Measurements from ENCODE around the gene CASP12. TPM values are rescaled to one million over a fixed set of nuclear protein-coding genes. Genes with fewer than 3 reads are reported as not detected.

CASP12 gene
- total RNA-seq, 1 donor from 2014 or later, result not detected

- Mint-ChIP-seq H3K9me3 (ENCODE audit: low read depth) (no peaks in the 10 kb centered on the region), H3K27ac (ENCODE audit: unreplicated experiment) (no peak overlapping the region), H3K27me3 (ENCODE audit: low read depth) (no peaks in the 10 kb centered on the region), H3K36me3 (ENCODE audit: low read depth) (no peaks in the 10 kb centered on the region), H3K4me3 (ENCODE audit: unreplicated experiment) (no peak overlapping the region), H3K4me1 (ENCODE audit: low read depth) (no peaks in the 10 kb centered on the region)
- DNase-seq (ENCODE audit: low spot score), result no peak
- TF ChIP-seq CTCF (IDR thresholded peaks at IDR 0.05), result no peak
Observed at GRCh38 chr11:104852811-104853210, 45.4 kb downstream of the CASP12 start.

- H3K4me3 Mint-ChIP-seq (ENCODE audit: unreplicated experiment), result no peak overlapping the region
- DNase-seq (ENCODE audit: low spot score), result no peak
- TF ChIP-seq CTCF (IDR thresholded peaks at IDR 0.05), result no peak
Observed at GRCh38 chr11:104846216-104846615, 52.0 kb downstream of the CASP12 start.

GRCh38 chr11:104844451-104844850, 53.8 kb downstream of the CASP12 start:
- Mint-ChIP-seq H3K9me3 (ENCODE audit: low read depth) (peaks cover 6% of the 10 kb centered on the region), H3K36me3 (ENCODE audit: low read depth) (no peaks in the 10 kb centered on the region), H3K4me3 (ENCODE audit: unreplicated experiment) (no peak overlapping the region), H3K4me1 (ENCODE audit: low read depth) (no peaks in the 10 kb centered on the region), H3K27me3 (ENCODE audit: low read depth) (peaks cover 4% of the 10 kb centered on the region), H3K27ac (ENCODE audit: unreplicated experiment) (no peak overlapping the region)
- no peak for TF ChIP-seq CTCF (IDR thresholded peaks at IDR 0.05)
- DNase-seq (ENCODE audit: low spot score), result no peak

More at GRCh38 chr11:104846216-104846615, 52.0 kb downstream of the CASP12 start:
- peaks cover 4% of the 10 kb centered on the region for H3K27me3 Mint-ChIP-seq (ENCODE audit: low read depth)
- no peaks in the 10 kb centered on the region for H3K36me3 Mint-ChIP-seq (ENCODE audit: low read depth)
- no peaks in the 10 kb centered on the region for H3K4me1 Mint-ChIP-seq (ENCODE audit: low read depth)
- peaks cover 3% of the 10 kb centered on the region for H3K9me3 Mint-ChIP-seq (ENCODE audit: low read depth)
- no peak overlapping the region for H3K27ac Mint-ChIP-seq (ENCODE audit: unreplicated experiment)

- H3K9me3 Mint-ChIP-seq (ENCODE audit: low read depth), result peaks cover 16% of the 10 kb centered on the region
- H3K4me1 Mint-ChIP-seq (ENCODE audit: low read depth), result no peaks in the 10 kb centered on the region
- H3K27me3 Mint-ChIP-seq (ENCODE audit: low read depth), result peaks cover 4% of the 10 kb centered on the region
- no peak for TF ChIP-seq CTCF (IDR thresholded peaks at IDR 0.05)
- H3K4me3 Mint-ChIP-seq (ENCODE audit: unreplicated experiment), result no peak overlapping the region
- H3K27ac Mint-ChIP-seq (ENCODE audit: unreplicated experiment), result no peak overlapping the region
- no peak for DNase-seq (ENCODE audit: low spot score)
- peaks cover 2% of the 10 kb centered on the region for H3K36me3 Mint-ChIP-seq (ENCODE audit: low read depth)
Observed at GRCh38 chr11:104843150-104843836, 55.0 kb downstream of the CASP12 start.

- DNase-seq (ENCODE audit: low spot score), result no peak
- H3K4me1 Mint-ChIP-seq (ENCODE audit: low read depth), result no peaks in the 10 kb centered on the region
- no peak overlapping the region for H3K4me3 Mint-ChIP-seq (ENCODE audit: unreplicated experiment)
- H3K27ac Mint-ChIP-seq (ENCODE audit: unreplicated experiment), result no peak overlapping the region
- H3K9me3 Mint-ChIP-seq (ENCODE audit: low read depth), result peaks cover 13% of the 10 kb centered on the region
- H3K36me3 Mint-ChIP-seq (ENCODE audit: low read depth), result peaks cover 2% of the 10 kb centered on the region
- no peak for TF ChIP-seq CTCF (IDR thresholded peaks at IDR 0.05)
- H3K27me3 Mint-ChIP-seq (ENCODE audit: low read depth), result peaks cover 4% of the 10 kb centered on the region
Observed at GRCh38 chr11:104841973-104842525, 56.2 kb downstream of the CASP12 start.
